ENCODE results near the gene DNAJC17.

DNA sequence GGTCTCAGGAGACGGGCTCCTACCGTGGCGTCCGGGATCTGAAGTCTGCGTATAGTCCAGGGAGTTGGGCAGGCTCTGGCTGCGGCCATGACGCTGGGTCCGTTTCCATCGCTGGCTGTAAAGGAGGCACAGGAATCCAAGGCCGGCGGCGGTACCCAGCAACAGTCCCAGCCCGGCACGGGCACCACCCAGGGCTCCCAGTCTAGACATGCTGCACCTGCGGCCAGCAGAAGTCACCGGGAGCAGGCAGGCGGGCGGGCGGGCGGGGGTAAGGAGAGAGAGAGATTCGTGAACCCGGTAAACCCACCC is 52.7 kb downstream of the DNAJC17 start:
- TF ChIP-seq, protein P1, sequence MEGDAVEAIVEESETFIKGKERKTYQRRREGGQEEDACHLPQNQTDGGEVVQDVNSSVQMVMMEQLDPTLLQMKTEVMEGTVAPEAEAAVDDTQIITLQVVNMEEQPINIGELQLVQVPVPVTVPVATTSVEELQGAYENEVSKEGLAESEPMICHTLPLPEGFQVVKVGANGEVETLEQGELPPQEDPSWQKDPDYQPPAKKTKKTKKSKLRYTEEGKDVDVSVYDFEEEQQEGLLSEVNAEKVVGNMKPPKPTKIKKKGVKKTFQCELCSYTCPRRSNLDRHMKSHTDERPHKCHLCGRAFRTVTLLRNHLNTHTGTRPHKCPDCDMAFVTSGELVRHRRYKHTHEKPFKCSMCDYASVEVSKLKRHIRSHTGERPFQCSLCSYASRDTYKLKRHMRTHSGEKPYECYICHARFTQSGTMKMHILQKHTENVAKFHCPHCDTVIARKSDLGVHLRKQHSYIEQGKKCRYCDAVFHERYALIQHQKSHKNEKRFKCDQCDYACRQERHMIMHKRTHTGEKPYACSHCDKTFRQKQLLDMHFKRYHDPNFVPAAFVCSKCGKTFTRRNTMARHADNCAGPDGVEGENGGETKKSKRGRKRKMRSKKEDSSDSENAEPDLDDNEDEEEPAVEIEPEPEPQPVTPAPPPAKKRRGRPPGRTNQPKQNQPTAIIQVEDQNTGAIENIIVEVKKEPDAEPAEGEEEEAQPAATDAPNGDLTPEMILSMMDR (IDR thresholded peaks at IDR 0.05) = no peak
- TF ChIP-seq EZH2 (IDR thresholded peaks at IDR 0.05) = no peak

Measured in neural progenitor cell (in vitro differentiated cells).